HG03095 (cell line): ENCODE data around the gene TBX10.

Experiments used
- ATAC-seq: cut with Tn5 transposase; IDR thresholded peaks from one replicate; pipeline ENCODE4 v1.9.1; 2021; ENCODE audit warnings: moderate library complexity; ENCODE audit not compliant: unreplicated experiment

TBX10 gene

GRCh38 chr11:67581469-67581868 is 58.1 kb downstream of the TBX10 start:
- no peak for ATAC-seq
